ENCODE measurements around the gene SH3D19. TPM values are rescaled to one million over a fixed set of nuclear protein-coding genes. Genes with fewer than 3 reads are reported as not detected.

SH3D19 gene
- total and polyA plus RNA-seq, 12 donors: 32.4 to 175 (median 116) TPM

GRCh38 chr4:151318307-151319006 lies 6.9 kb downstream of the SH3D19 start:
- TF ChIP-seq, protein P1, sequence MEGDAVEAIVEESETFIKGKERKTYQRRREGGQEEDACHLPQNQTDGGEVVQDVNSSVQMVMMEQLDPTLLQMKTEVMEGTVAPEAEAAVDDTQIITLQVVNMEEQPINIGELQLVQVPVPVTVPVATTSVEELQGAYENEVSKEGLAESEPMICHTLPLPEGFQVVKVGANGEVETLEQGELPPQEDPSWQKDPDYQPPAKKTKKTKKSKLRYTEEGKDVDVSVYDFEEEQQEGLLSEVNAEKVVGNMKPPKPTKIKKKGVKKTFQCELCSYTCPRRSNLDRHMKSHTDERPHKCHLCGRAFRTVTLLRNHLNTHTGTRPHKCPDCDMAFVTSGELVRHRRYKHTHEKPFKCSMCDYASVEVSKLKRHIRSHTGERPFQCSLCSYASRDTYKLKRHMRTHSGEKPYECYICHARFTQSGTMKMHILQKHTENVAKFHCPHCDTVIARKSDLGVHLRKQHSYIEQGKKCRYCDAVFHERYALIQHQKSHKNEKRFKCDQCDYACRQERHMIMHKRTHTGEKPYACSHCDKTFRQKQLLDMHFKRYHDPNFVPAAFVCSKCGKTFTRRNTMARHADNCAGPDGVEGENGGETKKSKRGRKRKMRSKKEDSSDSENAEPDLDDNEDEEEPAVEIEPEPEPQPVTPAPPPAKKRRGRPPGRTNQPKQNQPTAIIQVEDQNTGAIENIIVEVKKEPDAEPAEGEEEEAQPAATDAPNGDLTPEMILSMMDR (IDR thresholded peaks at IDR 0.05): no peak
- ATAC-seq (no peak), DNase-seq (no peak)
- intact Hi-C loops (cut with DNase I): no loop called here
- Histone ChIP-seq H3K4me3 (no peak overlapping the region), H3K27me3 (peaks cover 0 to under 1% (median 0%) of the 10 kb centered on the region in 7 donors), H3K4me1 (peaks cover 11 to 84% (median 64%) of the 10 kb centered on the region in 9 donors), H3K36me3 (no peaks in the 10 kb centered on the region), H3K9me3 (no peaks in the 10 kb centered on the region), H3K27ac (peak overlapping the region in 3 of 10 donors; percentile 12 to 88 (median 82))
- WGBS, 2 donors: 71 to 76% methylated on average over 1 of the region's 1 CpG

DNA sequence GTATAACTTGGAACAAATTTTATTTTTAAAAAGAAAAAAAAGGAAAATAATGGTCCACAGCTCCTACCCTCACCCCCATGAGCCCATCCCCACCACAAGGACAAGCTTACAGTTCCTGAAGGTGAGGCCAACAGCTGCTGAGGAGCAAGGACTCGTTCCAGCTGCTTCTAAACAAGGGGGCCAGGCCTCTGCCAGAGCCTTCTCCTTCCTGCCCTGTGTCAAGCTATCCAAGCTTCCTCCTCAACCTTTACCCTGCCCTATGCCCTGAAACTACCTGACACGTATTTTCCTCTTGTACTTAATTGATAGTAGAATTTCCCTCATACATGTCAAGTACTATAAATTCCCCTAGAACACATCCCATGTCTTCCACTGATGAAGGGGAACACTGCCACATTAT lies 8.8 kb downstream of the SH3D19 start:
- Histone ChIP-seq H3K9me3 (no peaks in the 10 kb centered on the region), H3K4me1 (peaks cover 7 to 84% (median 61%) of the 10 kb centered on the region in 9 donors), H3K27ac (peak overlapping the region in 8 of 10 donors; percentile 39 to 92 (median 87)), H3K4me3 (no peak overlapping the region), H3K36me3 (no peaks in the 10 kb centered on the region), H3K27me3 (no peaks in the 10 kb centered on the region)
- DNase-seq (no peak), ATAC-seq (peak in 6 of 8 donors; percentile 14 to 56 (median 20))
- intact Hi-C loops (cut with DNase I): no loop called here
- 28 to 29% methylated on average over 2 of the region's 2 CpGs for WGBS, 2 donors
- TF ChIP-seq, protein P1 (IDR thresholded peaks at IDR 0.05): no peak

GRCh38 chr4:151315212-151315886 lies 10.1 kb downstream of the SH3D19 start:
- Histone ChIP-seq H3K4me1 (peaks cover 7 to 78% (median 58%) of the 10 kb centered on the region in 9 donors), H3K9me3 (no peaks in the 10 kb centered on the region), H3K27me3 (no peaks in the 10 kb centered on the region), H3K27ac (peak overlapping the region; percentile 70 to 92 (median 84)), H3K4me3 (no peak overlapping the region), H3K36me3 (no peaks in the 10 kb centered on the region)
- WGBS, 2 donors: 41 to 45% methylated on average over 2 of the region's 2 CpGs
- TF ChIP-seq, protein P1 (IDR thresholded peaks at IDR 0.05): no peak
- ATAC-seq (peak; percentile 70 to 90 (median 86)), DNase-seq (no peak)
- intact Hi-C loops (cut with DNase I): no loop called here

- no peaks in the 10 kb centered on the region for H3K27me3 ChIP-seq
- intact Hi-C loops (cut with DNase I): no loop called here
- H3K4me3 ChIP-seq: no peak overlapping the region
- H3K4me1 ChIP-seq: peaks cover 7 to 72% (median 53%) of the 10 kb centered on the region in 9 donors
- H3K27ac ChIP-seq: peak overlapping the region; percentile 70 to 92 (median 84)
- TF ChIP-seq, protein P1 (IDR thresholded peaks at IDR 0.05): no peak
- WGBS, 2 donors: 65 to 67% methylated on average over 1 of the region's 1 CpG
- no peak for DNase-seq
- peak in 4 of 8 donors; percentile 15 to 39 (median 30) for ATAC-seq
- peaks cover 0 to 4% (median 0%) of the 10 kb centered on the region in 9 donors for H3K36me3 ChIP-seq
- no peaks in the 10 kb centered on the region for H3K9me3 ChIP-seq
Observed at GRCh38 chr4:151314479-151314878, 10.9 kb downstream of the SH3D19 start.

Data from heart right ventricle (tissue), 16 donors.